HG03097 (cell line): ENCODE data around the gene CCDC3.

Experiments used
- ATAC-seq: cut with Tn5 transposase; IDR thresholded peaks from one replicate; pipeline ENCODE4 v1.9.1; 2021; ENCODE audit not compliant: unreplicated experiment, low FRiP score

CCDC3 gene

DNA sequence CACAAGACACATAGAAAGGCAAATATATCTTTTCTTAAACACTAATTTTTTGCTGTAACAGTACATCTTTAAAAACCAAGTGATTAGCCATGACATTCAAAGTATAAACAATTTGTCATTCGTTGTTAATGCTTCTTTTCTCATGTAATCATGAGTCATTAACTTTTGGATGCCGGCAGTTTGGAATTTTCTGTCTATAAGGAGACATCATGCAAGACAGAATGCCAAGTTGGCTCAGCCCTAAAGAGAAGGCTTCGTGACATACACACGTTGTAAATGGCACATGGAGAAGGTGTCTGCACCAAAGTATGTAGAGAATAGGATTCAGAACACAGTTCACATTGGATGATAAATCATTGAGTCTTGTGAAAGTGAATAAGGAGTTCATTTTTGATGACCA, 35.9 kb downstream of the CCDC3 start:
- ATAC-seq: no peak

DNA sequence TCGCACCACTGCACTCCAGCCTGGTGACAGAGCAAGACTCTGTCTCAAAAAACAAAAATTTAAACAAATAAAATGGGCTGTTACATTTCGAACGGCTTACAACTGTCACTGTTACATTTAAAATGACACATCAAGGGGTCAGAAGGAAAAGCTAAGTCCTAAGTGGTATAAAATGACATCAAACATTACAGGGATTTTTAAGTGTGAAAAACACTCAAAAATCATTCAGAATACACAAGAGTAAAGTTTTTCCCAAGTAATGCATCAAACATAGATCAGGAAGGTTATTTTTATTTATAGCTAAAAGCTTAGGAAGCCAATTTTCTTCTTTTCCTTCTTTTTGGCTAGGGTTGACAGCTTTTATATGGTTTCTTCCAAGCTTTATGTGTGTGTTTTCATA, 39.0 kb downstream of the CCDC3 start:
- no peak for ATAC-seq

DNA sequence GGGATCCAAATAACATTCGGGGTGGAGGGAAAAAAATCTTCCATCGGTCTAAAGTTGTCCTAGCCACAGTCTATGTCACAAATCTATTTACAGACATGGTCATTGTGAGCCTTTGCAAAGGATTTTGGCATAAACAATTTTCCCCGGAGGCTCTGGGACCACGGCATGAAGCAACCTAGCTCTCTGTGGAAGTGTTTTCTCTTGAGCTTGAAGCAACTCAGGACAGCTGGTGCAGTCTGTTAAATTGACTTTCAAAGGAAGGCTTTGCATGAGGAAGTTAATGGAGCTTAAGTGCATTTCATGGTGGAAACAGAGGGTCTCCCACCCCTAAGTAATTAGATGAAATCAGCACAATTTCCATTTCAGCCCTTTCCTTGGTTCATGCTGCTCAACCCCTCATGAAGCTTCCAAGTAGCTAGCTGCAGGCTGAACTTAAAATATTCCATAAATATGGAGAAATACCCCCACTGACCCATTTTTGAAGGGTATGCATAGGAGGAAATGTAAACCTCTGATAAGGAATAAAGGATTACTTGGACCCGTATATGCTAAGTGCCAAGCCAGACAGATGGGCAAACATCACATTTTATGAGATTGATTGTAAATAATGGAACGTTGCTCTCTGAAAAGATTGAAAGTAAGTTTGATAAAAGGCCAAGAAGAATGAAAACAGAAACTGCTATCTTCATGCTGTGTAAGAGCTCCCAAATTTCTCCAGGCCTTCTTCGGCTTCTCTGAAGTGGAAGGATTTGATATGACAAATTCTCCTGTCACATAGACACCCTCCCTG, 39.9 kb downstream of the CCDC3 start:
- ATAC-seq: no peak

- no peak for ATAC-seq
These were observed 40.6 kb downstream of the CCDC3 start for GRCh38 chr10:12960941-12961340.

- no peak for ATAC-seq
These were observed 41.1 kb downstream of the CCDC3 start for GRCh38 chr10:12960334-12960898.

DNA sequence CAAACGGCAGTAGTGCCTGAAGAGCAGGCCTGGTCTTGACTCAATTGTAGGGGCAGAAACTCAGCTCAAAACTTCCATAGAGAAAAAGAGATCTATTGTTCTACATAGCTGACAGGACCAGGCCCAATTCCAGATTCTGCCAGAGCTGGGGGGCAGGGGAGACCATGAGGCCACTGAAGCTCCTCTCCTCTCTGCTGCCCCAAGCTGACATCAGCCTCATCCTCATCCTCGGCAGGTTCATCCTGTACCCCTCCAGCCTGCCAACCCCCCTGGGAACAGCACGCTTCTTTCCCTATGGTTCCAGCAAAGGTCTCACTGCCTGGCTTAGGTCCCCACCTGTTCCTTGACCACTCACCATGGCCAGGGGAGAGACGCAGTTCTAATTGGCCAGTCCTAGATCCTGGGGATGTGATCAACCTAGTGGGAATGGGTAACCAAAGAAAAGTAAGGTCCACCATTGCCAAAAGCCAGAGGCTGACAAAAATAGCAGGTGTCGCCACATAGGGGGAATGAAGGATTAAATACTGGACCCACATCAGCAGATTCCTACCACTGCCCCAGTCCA, 42.9 kb downstream of the CCDC3 start:
- ATAC-seq: no peak

GRCh38 chr10:12957081-12957480, 44.4 kb downstream of the CCDC3 start:
- no peak for ATAC-seq

DNA sequence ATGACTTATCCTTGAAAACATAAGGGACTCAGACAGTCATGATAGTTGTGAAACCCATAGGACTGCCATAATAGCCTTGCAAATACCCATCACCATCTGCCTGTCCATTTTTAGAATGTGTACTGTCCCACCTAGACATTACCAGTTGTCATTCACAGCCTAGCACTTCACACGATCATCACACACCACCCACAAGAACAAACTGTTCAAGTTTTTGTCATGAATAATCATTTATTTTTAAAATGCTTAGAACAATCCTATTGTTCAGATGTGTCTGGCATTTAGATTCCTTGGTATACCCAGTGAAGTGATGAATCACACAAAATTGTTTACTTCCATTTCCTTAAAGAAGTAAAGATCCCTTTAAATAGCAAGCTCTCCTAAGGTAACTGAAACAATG, 46.6 kb downstream of the CCDC3 start:
- ATAC-seq: no peak

GRCh38 chr10:12950583-12951128, 50.9 kb downstream of the CCDC3 start:
- ATAC-seq: no peak

DNA sequence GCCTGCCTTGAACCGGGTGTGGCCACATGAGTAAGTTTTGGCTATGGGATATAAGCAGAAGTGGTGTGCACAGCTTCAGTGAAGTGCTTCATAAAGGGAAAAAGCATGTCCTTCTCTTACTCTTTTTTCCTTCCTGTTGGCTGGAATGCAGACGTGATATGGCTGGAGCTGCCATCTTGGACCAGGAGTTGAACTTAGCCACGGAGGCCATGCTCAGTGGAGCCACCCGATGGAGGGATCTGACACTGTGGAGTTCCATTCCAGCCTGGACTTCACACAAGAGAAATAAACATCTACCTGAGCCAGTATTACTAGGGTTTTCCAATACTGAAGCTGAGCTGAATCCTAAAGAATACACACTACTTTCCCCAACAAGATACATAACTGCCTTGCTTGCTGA, 52.3 kb downstream of the CCDC3 start:
- ATAC-seq: no peak

DNA sequence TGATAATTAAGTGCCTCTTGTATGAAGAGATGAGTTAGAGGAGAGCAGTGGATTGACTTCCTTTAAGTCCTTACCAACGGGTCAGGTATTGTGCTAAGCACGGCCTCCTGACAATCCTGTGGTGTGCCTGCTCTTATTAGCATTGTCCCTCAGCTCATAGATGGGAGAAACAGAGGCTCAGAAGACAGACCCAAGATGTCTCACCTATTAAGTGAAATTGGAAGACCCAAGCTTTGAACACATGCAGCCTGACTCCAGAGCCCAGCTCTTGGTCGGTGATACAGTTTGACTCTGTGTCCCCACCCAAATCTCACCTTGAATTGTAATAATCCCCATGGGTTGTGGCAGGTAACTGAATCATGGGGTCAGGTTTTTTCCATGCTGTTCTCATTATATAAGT, 53.8 kb downstream of the CCDC3 start:
- ATAC-seq: no peak

DNA sequence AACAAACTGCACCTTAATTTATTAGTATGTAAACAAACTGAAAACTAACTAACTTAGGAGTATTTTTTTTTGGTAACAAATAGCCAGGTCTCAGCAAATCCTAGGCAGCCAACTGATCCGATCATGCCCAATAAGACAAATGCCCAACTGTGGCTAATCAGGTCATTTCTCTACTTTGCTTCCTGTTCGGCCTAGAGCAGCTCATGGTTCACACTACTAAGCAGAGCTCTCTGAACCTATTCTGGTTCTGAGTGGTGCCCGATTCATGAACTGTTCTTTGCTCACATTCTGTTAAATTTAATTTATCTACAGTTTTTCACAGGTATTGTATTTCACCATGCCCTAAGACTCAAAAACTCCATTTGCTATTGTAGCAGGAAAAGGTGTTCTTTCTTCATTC, 55.1 kb downstream of the CCDC3 start:
- no peak for ATAC-seq

DNA sequence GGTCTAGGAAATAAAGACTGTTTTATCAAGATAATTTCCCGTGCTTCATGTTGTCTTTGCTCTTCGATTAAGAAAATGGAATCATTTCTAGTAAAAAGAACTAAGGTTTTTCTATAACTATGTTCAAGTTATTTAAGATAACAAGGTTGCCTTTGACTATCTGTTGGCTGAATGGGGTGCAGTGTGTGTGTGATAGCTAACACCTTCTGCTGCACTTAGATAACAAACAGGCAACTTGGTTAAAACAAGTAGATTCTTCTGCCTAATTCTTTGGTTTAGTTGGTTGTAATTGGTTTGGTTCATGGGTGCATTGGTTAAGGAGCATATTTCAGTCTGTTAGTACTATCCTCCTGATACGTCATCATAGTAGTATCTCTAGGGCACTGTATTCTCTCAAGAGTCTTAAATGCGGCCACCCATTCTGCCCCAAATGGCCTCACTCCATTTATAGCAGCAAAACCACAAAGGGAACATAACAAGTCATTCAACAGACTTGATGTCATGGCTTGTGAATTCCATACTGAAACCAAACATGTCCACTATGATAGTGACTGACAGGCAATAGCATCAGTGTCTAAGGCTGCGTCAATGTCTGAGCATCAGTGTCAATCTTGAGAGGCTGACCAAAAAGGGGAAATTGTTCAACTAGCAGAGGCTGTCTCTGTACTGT, 55.7 kb downstream of the CCDC3 start:
- ATAC-seq: no peak

DNA sequence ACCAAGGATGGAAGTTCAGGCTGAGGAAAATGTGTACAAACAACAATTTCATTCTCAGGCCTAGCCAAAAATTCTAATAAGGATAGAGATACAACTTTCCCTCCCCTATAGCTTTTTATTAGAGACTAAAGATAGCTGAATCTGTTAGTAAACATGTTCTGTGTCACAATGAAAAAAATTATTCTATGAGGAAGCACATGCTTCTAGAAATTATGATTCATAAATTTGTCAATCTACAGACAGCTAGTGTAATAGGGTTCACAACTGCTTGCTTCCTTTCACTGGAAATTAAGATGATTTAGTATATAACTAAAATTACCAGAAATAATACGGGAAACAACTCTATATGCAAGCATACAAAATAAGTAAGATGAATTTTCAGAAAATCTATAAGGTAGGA, 56.6 kb downstream of the CCDC3 start:
- ATAC-seq: no peak

DNA sequence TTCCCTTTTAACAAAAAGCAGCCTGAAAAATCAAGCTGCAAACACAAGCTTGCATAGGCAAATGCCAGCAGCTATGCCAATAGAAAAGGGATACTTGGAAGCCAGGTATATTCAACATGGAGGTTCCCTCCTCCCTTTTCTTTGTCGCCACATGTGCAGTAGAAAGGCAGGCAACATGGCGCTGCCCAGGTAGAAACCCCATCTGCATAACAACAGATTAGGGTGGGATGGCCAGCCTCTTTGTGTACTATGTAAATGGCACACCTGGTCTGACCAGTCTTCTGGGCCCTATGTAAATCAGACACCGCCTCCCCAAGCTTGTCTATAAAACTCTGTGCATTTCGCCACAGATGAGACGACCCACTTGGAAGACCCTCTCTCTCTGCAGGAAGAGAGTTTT, 58.1 kb downstream of the CCDC3 start:
- no peak for ATAC-seq

DNA sequence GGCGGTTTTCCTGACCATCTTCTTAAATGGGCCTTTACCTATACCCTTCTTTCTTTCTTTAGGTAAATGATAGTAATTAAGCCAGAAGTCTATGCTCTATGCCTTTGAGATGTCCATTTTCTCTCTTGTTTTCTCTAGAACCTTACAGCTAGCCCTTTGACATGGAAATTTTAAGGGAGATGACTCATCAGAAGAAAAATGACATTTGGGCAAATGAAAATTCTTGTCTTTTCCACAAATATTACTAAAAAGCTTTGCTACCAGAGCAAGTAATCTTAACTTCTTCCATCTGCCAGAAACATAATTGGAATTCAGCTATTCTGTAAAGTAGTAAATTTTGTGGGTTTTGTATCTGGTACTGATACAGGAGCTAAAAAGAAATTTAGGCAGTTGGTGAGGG, 59.5 kb downstream of the CCDC3 start:
- no peak for ATAC-seq

DNA sequence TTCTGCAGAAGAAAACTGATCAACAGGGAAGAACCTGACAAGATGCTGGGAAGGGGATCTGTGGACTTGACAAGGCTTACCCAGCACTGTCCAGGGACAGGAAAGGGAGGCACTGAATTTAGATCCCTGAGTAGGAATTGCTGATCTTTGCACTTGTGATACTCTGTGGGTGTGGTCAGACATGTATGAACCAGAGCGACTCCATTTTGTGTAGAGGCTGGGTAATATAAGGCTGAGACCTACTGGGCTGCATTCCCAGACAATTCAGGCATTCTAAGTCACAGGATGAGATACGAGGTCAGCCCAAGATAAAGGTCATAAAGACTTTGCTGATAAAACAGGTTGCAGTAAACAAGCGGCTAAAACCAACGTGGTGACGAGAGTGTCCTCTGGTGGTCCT, 60.7 kb downstream of the CCDC3 start:
- ATAC-seq: no peak

DNA sequence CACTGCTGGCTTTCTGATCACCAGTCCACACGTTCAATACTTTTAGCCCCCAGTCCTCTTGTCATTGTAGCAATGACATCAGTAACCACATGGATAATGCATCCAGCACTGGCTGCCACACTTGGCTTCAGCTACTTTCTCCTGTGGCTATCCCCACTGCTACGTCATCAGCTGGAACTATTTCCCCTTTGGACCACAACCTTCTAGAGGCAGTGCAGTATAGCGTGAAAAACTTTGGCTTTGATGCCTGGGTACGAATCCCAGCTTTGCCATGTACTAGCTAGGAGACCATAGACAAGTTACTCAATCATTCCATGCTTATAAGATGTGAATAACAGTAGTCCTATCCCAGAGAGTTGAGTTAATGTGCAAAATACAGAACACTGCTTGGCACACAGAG, 63.2 kb downstream of the CCDC3 start:
- ATAC-seq: no peak

DNA sequence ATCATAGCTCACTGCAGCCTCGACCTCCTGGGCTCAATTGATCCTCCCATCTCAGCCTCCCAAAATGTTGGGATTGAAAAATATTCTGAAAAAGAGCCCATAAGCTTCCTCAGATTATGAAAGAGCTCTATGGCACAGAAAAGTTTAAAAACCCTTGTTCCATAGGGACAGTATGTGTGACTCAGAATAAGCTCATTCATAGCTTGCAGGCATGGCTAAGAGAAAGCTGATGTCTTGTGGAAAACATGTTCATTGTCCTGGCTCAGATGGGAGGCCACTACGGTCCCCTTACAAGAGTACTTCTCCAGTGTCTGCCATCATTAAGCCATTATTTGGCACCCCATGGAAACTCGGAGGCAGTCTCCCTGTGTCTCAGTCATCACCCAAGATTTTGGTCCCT, 64.0 kb downstream of the CCDC3 start:
- no peak for ATAC-seq

GRCh38 chr10:12934777-12935176, 66.7 kb downstream of the CCDC3 start:
- no peak for ATAC-seq

GRCh38 chr10:12929381-12929780, 72.1 kb downstream of the CCDC3 start:
- no peak for ATAC-seq
